Stimulated activated CD4-positive, alpha-beta T cell treated with anti-CD3 and anti-CD28 coated beads, TNF-alpha, amount 100 ng/mL, for 1 hour (primary cell): ENCODE data around the gene GALK1.

ENCODE experiments used
- DNase-seq, 3 donors: peaks; one replicate each; pipeline ENCODE4 v3.0.0-alpha.2; 2020; ENCODE audit warnings: low read depth in 3 of 3, low spot score in 1 of 3

The GALK1 gene

DNA sequence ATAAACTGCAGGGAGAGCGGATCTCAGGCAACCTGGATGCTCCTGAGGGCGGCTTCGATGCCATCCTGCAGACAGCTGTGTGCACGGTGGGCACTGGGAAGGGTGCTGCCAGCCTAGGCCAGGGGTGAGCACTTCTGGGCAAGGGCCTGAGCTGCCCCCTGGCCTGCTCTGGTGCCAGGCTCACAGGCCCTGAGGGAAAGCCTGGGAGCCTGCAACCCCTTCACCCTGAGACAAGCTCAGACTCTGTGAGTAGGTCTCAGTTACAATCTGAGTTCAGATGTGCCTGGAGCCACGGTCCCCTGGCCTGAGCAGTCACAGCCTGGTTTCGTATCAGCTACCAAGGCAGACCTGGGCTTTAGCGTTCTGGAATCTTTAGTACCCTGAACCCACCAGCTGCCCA, 35.6 kb downstream of the GALK1 start:
- DNase-seq, result no peak

- no peak for DNase-seq
These were observed 37.6 kb downstream of the GALK1 start for GRCh38 chr17:75727391-75727790.

GRCh38 chr17:75725504-75725903, 39.5 kb downstream of the GALK1 start:
- DNase-seq, result no peak

DNA sequence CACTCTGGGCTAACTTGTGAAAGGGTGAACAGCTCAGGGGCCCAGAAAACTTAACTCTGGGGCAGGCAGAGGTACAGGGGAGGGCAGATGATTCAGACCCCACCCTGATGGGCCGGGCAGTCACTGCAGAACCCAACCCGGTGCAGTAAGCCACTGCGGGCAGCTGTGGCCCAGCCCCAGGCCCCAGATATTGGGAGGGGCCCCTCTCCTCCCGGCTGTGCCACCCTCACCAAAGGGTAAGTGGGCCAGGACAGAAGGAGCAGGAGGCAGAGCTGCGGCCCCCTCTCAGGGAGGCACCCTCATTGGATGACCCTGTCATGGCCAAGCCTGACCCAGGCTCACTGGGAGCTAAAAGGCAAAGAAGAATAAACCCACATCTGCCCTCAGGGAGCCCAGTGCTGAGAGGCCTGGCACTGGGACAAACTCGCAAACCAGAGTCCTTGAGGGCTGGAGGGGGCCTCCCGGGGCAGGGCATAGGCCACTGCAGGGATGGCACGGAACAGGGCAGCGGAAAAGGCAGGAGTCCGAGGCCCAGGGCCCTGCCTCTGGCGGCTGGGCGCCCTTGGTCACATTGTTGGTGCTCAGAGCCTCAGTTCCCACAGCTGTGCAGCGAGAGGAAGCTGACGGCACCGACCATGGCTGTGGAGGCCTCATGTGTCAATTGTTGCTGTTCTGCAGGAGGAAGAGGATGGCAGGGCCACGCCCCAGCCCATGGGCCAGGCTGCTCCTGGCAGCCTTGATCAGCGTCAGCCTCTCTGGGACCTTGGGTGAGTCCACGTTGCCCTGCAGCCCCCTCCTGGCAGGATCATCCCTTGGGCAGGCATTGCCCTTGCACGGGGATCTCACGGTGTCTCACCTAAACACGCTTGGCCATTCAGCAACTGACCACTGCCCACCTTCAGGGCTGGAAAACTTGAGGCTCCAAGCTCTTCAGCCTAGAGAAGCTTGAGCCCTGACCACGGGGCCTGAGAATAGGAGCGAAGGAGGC, 40.7 kb downstream of the GALK1 start:
- DNase-seq, result no peak

DNA sequence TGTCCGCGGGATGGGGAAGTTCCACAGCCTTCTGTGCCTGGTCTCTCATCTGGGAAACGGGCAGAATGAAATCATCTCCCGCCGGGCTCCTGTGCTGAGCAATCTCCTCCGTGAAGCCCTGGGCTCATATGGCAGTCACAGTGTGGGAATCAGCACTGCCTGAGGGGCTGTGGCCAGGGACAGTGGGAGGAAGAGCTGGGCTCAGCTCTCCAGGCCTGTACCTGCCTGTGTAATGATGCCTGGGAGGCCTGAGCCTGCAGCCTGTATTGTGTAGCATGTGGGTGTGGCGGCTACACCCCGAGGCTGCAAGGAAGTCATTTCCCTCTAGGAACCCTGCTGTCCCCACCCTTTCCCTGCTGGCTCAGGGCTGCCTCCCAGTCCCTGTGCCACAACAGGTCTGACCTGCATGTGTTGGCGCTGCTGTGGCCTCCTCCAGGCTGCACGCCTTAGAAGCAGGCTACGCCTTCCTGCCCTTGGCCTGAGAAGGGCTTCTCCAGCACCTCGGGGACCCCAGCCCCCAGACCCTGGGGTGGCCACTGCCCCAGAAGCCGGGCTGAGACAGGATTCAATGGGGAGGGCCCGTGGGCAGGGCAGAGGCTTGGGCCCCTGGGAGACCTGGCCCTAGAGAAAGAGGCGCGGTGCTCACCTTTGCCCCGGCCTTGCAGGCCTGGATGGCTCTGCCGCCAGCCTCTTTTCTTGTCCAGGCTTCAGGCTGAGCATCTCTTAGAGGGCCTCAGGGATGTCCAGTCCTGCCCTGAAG, 41.6 kb downstream of the GALK1 start:
- DNase-seq, result no peak

GRCh38 chr17:75722542-75723095, 42.4 kb downstream of the GALK1 start:
- DNase-seq, result no peak

- DNase-seq, result no peak
These were observed 42.9 kb downstream of the GALK1 start for GRCh38 chr17:75722076-75722475.

DNA sequence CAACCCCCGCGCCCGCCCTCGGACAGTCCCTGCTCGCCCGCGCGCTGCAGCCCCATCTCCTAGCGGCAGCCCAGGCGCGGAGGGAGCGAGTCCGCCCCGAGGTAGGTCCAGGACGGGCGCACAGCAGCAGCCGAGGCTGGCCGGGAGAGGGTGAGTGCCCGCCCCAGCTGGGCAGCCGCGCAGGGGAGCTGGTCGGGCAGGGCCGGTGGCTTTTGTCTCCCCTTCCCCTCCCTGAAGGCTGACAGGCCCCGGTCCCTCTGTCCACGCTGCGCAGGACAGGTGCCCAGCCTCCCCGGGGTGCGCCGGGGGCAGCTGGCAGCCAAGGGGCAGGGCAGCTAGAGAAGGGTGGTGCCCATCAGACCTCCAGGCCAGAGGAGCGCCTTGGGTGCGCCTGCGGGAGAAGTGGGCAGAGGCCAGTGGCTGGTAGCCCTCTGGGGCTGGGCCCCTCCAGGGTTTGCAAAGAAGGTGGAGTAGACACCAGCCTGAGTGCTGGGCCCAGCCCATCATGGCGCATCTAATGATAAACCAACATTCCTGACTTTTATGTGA, 43.5 kb downstream of the GALK1 start:
- no peak for DNase-seq

GRCh38 chr17:75720656-75721462, 44.1 kb downstream of the GALK1 start, which contains the start of gene ITGB4:
ITGB4 (plus strand) TSS chr17:75721459; CDS start chr17:75724704, 3,245 bp downstream.
- peak; percentile 22 to 33 (median 27) for DNase-seq

DNA sequence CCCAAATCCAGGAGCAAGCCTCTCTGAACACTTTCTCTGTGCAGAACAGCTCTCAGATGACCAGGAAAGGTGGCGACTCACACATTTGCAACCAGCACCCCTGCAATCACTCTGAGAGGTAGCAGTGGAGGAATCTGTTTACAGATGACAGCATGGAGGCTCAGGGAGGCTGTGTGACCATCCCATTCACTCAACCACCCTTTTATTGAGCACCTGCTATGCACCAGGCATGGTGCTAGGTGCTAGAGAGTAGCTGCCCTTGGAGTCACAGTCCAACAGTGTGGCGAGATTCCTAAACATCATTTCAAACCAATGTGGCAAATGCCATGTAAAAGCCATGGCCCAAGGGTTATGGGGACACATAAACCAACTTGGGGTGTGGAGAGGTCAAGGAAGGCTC, 45.3 kb downstream of the GALK1 start:
- no peak for DNase-seq

GRCh38 chr17:75712446-75712845, 52.5 kb downstream of the GALK1 start:
- DNase-seq, result no peak
